Naive thymus-derived CD4-positive, alpha-beta T cell (primary cell): ENCODE measurements around the gene OAS1. TPM values are rescaled to one million over a fixed set of nuclear protein-coding genes. Genes with fewer than 3 reads are reported as not detected.
"Not testable (repeated sequence)": the region's sequence is repeated elsewhere in the genome, so short reads cannot be mapped to it uniquely, and the experiment has no call there.

Experiments
- ATAC-seq: fragments of 150-1000 bp; cut with Tn5 transposase; 2 replicates; pipeline ENCODE4 v1.10.0; 2021; ENCODE audit warnings: mild to moderate bottlenecking, moderate library complexity
- CTCF ChIA-PET: fragments of 350-600 bp; sonication (Branson Sonifier 250); formaldehyde crosslinking; loops from one replicate; lab custom pipeline; 2021; ENCODE audit warnings: antibody characterized with exemption; lab: Charles Lee
- POLR2A ChIA-PET: fragments of 350-600 bp; sonication (Branson Sonifier 250); formaldehyde crosslinking; loops from one replicate; lab custom pipeline; 2021; ENCODE audit warnings: antibody characterized with exemption, inconsistent platforms; lab: Charles Lee
- DNase-seq, 9 donors: peaks; one replicate each; pipeline versions ENCODE4 v3.0.0 to v3.0.0-alpha.2; 2020 to 2022; ENCODE audit warnings: mixed read lengths in 1 of 9
- H3K27ac ChIP-seq: one replicate; pipeline ENCODE4 v1.7.0; 2013; ENCODE audit warnings: mild to moderate bottlenecking, low read depth, low read length, moderate library complexity
- H3K27me3 ChIP-seq, 2 donors: one replicate each; pipeline ENCODE4 v1.7.0; 2013; ENCODE audit warnings: low read length in 2 of 2, mild to moderate bottlenecking in 2 of 2, moderate library complexity in 2 of 2; ENCODE audit not compliant: control insufficient read depth in 2 of 2, insufficient read depth in 2 of 2
- H3K36me3 ChIP-seq, 3 experiments: 1 replicate in 2 of 3; 2 replicates in 1 of 3; pipeline ENCODE4 v1.7.0; 2013; ENCODE audit warnings: low read length in 3 of 3, mild to moderate bottlenecking in 3 of 3, moderate library complexity in 1 of 3; ENCODE audit not compliant: insufficient read depth in 3 of 3, control insufficient read depth in 2 of 3
- H3K4me1 ChIP-seq, 2 donors: one replicate each; pipeline ENCODE4 v1.7.0; 2013; ENCODE audit warnings: low read length in 2 of 2, mild to moderate bottlenecking in 2 of 2, moderate library complexity in 1 of 2; ENCODE audit not compliant: control insufficient read depth in 2 of 2, insufficient read depth in 2 of 2
- H3K4me3 ChIP-seq: 2 replicates; pipeline ENCODE4 v1.7.0; 2013; ENCODE audit warnings: mild to moderate bottlenecking, low read length
- H3K9me3 ChIP-seq, 3 experiments: 1 replicate in 2 of 3; 2 replicates in 1 of 3; pipeline ENCODE4 v1.7.0; 2013; ENCODE audit warnings: low read length in 3 of 3; ENCODE audit not compliant: control insufficient read depth in 2 of 3
- H3K27ac Mint-ChIP-seq, 9 donors: one replicate each; pipeline ENCODE4 v1.8.0; 2020 to 2022; ENCODE audit warnings: mixed read lengths in 9 of 9, mild to moderate bottlenecking in 8 of 9, moderate library complexity in 5 of 9, inconsistent platforms in 2 of 9
- H3K27me3 Mint-ChIP-seq, 5 donors: one replicate each; pipeline ENCODE4 v1.8.0; 2021 to 2022; ENCODE audit warnings: mixed read lengths in 5 of 5, mild to moderate bottlenecking in 1 of 5
- H3K36me3 Mint-ChIP-seq, 5 donors: one replicate each; pipeline ENCODE4 v1.8.0; 2020 to 2022; ENCODE audit warnings: mixed read lengths in 5 of 5, mild to moderate bottlenecking in 3 of 5, inconsistent platforms in 1 of 5
- H3K4me1 Mint-ChIP-seq, 7 donors: one replicate each; pipeline ENCODE4 v1.8.0; 2020 to 2022; ENCODE audit warnings: mixed read lengths in 7 of 7, mild to moderate bottlenecking in 3 of 7, inconsistent platforms in 1 of 7
- H3K4me3 Mint-ChIP-seq, 10 donors: one replicate each; pipeline ENCODE4 v1.8.0; 2020 to 2022; ENCODE audit warnings: mild to moderate bottlenecking in 10 of 10, mixed read lengths in 10 of 10, moderate library complexity in 6 of 10, inconsistent platforms in 2 of 10
- H3K9me3 Mint-ChIP-seq, 11 donors: one replicate each; pipeline ENCODE4 v1.8.0; 2020 to 2022; ENCODE audit warnings: mixed read lengths in 11 of 11, mild to moderate bottlenecking in 4 of 11, inconsistent platforms in 1 of 11, moderate library complexity in 1 of 11
- intact Hi-C, 2 donors: fragments of 100-400 bp; cut with micrococcal nuclease; formaldehyde crosslinking; loops; one replicate each; pipeline ENCODE4 v1.15.1; 2023
- polyA plus RNA-seq, 2 donors: library from polyadenylated mRNA; unstranded; fragments of 300-500 nt; fragmentation: Illumina TruSeq; gene quantifications; one replicate each; pipeline ENCODE4 v1.2.3, GENCODE V29; 2021
- total RNA-seq, 6 experiments: library from RNA in 5 of 6; stranded (reverse) in 5 of 6; gene quantifications; 1 replicate in 5 of 6; 2 replicates in 1 of 6; pipeline ENCODE4 v1.2.3 and lab custom pipeline; 2021 to 2026

The OAS1 gene
- total and polyA plus RNA-seq, 7 experiments from 2014 or later = 5.1 to 169 (median 9.2) TPM

- H3K27me3 Mint-ChIP-seq, intact Hi-C loops, ATAC-seq, H3K9me3 ChIP-seq, H3K4me3 ChIP-seq, DNase-seq, H3K27ac Mint-ChIP-seq, H3K27me3 ChIP-seq, H3K27ac ChIP-seq, CTCF ChIA-PET: not testable (repeated sequence)
- Mint-ChIP-seq H3K4me3 (peak overlapping the region in 1 of 10 donors; percentile 26), H3K9me3 (peaks cover 4 to 30% (median 13%) of the 10 kb centered on the region in 11 donors), H3K4me1 (peaks cover 30 to 60% (median 38%) of the 10 kb centered on the region in 7 donors), H3K36me3 (peaks cover 36 to 84% (median 69%) of the 10 kb centered on the region in 5 donors)
- Histone ChIP-seq H3K36me3 (peaks cover 12 to 34% (median 19%) of the 10 kb centered on the region in 3 experiments), H3K4me1 (peaks cover 10 to 26% of the 10 kb centered on the region in 2 donors)
- POLR2A ChIA-PET = interaction anchor here (0.6 kb wide), 1 partner anchor 11 kb away, joined by 3 read pairs; no protein-coding TSS in a partner anchor
These were observed 7.1 kb downstream of the OAS1 start for GRCh38 chr12:112913888-112914287.

GRCh38 chr12:112916270-112916669 lies 9.5 kb downstream of the OAS1 start:
- Mint-ChIP-seq H3K9me3 (peaks cover 4 to 27% (median 13%) of the 10 kb centered on the region in 11 donors), H3K4me1 (peaks cover 6 to 37% (median 25%) of the 10 kb centered on the region in 7 donors), H3K36me3 (peaks cover 41 to 90% (median 63%) of the 10 kb centered on the region in 5 donors), H3K27me3 (no peaks in the 10 kb centered on the region), H3K27ac (no peak overlapping the region), H3K4me3 (no peak overlapping the region)
- ChIA-PET POLR2A (no interaction called here), CTCF (no interaction called here)
- peaks cover 0 to 4% of the 10 kb centered on the region in 2 donors for H3K4me1 ChIP-seq
- no peak overlapping the region for H3K4me3 ChIP-seq
- H3K27ac ChIP-seq = no peak overlapping the region
- H3K27me3 ChIP-seq = no peaks in the 10 kb centered on the region
- ATAC-seq = no peak
- DNase-seq = no peak
- intact Hi-C loops = no loop called here
- peaks cover 16 to 48% (median 19%) of the 10 kb centered on the region in 3 experiments for H3K36me3 ChIP-seq
- H3K9me3 ChIP-seq = no peaks in the 10 kb centered on the region

GRCh38 chr12:112919121-112919520 lies 12.4 kb downstream of the OAS1 start:
- Histone ChIP-seq H3K36me3 (peaks cover 14 to 41% (median 16%) of the 10 kb centered on the region in 3 experiments), H3K27me3 (no peaks in the 10 kb centered on the region), H3K4me1 (no peaks in the 10 kb centered on the region), H3K9me3 (no peaks in the 10 kb centered on the region), H3K4me3 (no peak overlapping the region), H3K27ac (no peak overlapping the region)
- no peak overlapping the region for H3K27ac Mint-ChIP-seq
- peaks cover 28 to 82% (median 57%) of the 10 kb centered on the region in 5 donors for H3K36me3 Mint-ChIP-seq
- no peak for ATAC-seq
- intact Hi-C loops = no loop called here
- peaks cover 0 to 9% (median 3%) of the 10 kb centered on the region in 11 donors for H3K9me3 Mint-ChIP-seq
- POLR2A ChIA-PET = no interaction called here
- no peaks in the 10 kb centered on the region for H3K27me3 Mint-ChIP-seq
- DNase-seq = no peak
- peaks cover 0 to 34% (median 14%) of the 10 kb centered on the region in 7 donors for H3K4me1 Mint-ChIP-seq
- H3K4me3 Mint-ChIP-seq = no peak overlapping the region
- CTCF ChIA-PET = interaction anchor here (1.1 kb wide), 1 partner anchor 74 kb away, joined by 3 read pairs; no protein-coding TSS in a partner anchor

GRCh38 chr12:112924986-112925385 lies 18.2 kb downstream of the OAS1 start:
- H3K27ac ChIP-seq = no peak overlapping the region
- H3K36me3 ChIP-seq = peaks cover 0 to 7% (median 4%) of the 10 kb centered on the region in 3 experiments
- no peak overlapping the region for H3K4me3 Mint-ChIP-seq
- H3K36me3 Mint-ChIP-seq = peaks cover 6 to 80% (median 40%) of the 10 kb centered on the region in 5 donors
- no peaks in the 10 kb centered on the region for H3K27me3 ChIP-seq
- peaks cover 0 to 23% (median 0%) of the 10 kb centered on the region in 7 donors for H3K4me1 Mint-ChIP-seq
- H3K4me3 ChIP-seq = no peak overlapping the region
- DNase-seq (no peak), ATAC-seq (no peak)
- no peaks in the 10 kb centered on the region for H3K27me3 Mint-ChIP-seq
- ChIA-PET POLR2A (no interaction called here), CTCF (no interaction called here)
- H3K9me3 Mint-ChIP-seq = peaks cover 0 to 9% (median 3%) of the 10 kb centered on the region in 11 donors
- peak overlapping the region in 1 of 9 donors; percentile 7 for H3K27ac Mint-ChIP-seq
- intact Hi-C loops = no loop called here
- no peaks in the 10 kb centered on the region for H3K9me3 ChIP-seq
- no peaks in the 10 kb centered on the region for H3K4me1 ChIP-seq

- ATAC-seq, intact Hi-C loops, H3K4me3 Mint-ChIP-seq, DNase-seq, H3K9me3 Mint-ChIP-seq, H3K36me3 ChIP-seq, H3K9me3 ChIP-seq, H3K27me3 ChIP-seq, POLR2A ChIA-PET, H3K27ac Mint-ChIP-seq, H3K4me1 ChIP-seq, H3K27me3 Mint-ChIP-seq, H3K27ac ChIP-seq, CTCF ChIA-PET, H3K4me3 ChIP-seq: not testable (repeated sequence)
- Mint-ChIP-seq H3K36me3 (peaks cover 0 to 74% (median 26%) of the 10 kb centered on the region in 5 donors), H3K4me1 (peaks cover 0 to 20% (median 0%) of the 10 kb centered on the region in 7 donors)
These were observed 19.8 kb downstream of the OAS1 start for GRCh38 chr12:112926416-112927033.

- Histone ChIP-seq H3K9me3 (no peaks in the 10 kb centered on the region), H3K27ac (no peak overlapping the region), H3K36me3 (no peaks in the 10 kb centered on the region), H3K4me3 (no peak overlapping the region), H3K27me3 (no peaks in the 10 kb centered on the region), H3K4me1 (no peaks in the 10 kb centered on the region)
- Mint-ChIP-seq H3K4me1 (peaks cover 0 to 17% (median 0%) of the 10 kb centered on the region in 7 donors), H3K27me3 (no peaks in the 10 kb centered on the region), H3K27ac (no peak overlapping the region), H3K36me3 (peaks cover 0 to 66% (median 19%) of the 10 kb centered on the region in 5 donors), H3K9me3 (peaks cover 0 to 9% (median 3%) of the 10 kb centered on the region in 11 donors), H3K4me3 (no peak overlapping the region)
- intact Hi-C loops = no loop called here
- ATAC-seq (no peak), DNase-seq (no peak)
- CTCF ChIA-PET = interaction anchor here (1.3 kb wide), 1 partner anchor 12 kb away, joined by 3 read pairs; no protein-coding TSS in a partner anchor
- POLR2A ChIA-PET = no interaction called here
These were observed 20.7 kb downstream of the OAS1 start for GRCh38 chr12:112927475-112927874.
